Measurements from ENCODE around the gene MAML1.
A peak's percentile ranks its signal among the peaks of the same experiment; 100 is the strongest.

Gene MAML1

DNA sequence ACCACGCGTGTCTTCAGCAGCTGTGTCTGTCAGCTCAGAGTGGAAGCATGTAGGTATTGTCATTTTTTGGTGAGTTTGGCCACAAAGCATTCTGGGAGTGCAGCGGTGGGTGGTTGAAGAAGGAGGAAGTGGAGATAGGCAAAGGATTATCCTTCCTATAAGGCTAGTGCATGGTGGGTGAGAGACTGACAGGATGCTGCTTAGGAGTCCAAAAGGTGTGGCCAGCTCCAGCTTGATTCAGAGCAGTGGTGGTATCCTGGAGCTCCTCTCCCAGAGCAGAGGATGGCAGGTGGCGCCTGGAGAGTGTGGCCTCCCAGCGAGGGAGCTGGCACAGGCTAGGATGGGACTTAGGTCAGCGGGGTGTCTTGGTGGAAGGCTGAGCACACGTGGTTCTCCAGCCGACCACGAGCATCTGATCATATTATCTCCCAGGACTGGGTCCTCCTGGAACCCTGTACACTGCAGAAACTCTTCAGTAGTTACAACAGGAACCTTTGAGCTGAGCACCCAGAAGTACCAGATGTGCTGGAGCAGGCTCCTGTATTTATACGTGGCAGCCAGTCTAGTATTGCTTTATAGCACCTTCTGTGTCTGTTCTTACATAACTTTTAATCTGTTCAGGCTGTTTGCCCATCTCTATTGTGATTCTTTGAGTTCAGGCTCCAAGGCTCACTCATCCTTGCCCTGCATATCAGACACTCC lies 29.6 kb downstream of the MAML1 start:
- no peak for DNase-seq (ENCODE audit: low read depth)
- Histone ChIP-seq H3K36me3 (ENCODE audit: control insufficient read depth, insufficient read depth, low read length, severe bottlenecking) (peaks cover 12% of the 10 kb centered on the region), H3K9ac (ENCODE audit: low read length) (peak overlapping the region; percentile 59), H3K4me3 (ENCODE audit: low read length) (no peak overlapping the region), H3K9me3 (ENCODE audit: control insufficient read depth, low read length) (no peaks in the 10 kb centered on the region), H3K4me1 (ENCODE audit: control insufficient read depth, insufficient read depth, low read length) (peaks cover 71% of the 10 kb centered on the region), H3K27me3 (replicated peaks; ENCODE audit: control insufficient read depth, insufficient read depth, low read length) (no peaks in the 10 kb centered on the region)

DNA sequence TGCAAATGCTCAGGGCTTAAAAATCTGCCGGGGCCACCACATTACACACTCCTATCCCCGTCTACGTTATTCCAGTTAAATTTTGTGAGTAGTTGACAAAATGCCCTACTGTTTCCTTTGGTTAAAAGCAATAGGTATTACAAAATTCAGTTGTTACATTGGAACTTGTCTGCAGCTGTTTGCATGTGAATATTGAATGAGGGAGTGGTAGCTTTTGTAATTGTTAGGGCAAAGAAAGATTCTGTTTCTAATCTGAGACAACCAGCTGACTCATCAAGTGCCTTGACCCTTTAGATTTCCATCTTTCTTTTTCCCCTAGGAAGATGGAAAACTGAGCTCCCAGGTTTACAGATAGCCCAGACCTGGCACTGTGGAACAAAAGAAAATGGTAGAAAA lies 30.2 kb downstream of the MAML1 start:
- H3K4me1 ChIP-seq (ENCODE audit: control insufficient read depth, insufficient read depth, low read length) = peaks cover 69% of the 10 kb centered on the region

DNA sequence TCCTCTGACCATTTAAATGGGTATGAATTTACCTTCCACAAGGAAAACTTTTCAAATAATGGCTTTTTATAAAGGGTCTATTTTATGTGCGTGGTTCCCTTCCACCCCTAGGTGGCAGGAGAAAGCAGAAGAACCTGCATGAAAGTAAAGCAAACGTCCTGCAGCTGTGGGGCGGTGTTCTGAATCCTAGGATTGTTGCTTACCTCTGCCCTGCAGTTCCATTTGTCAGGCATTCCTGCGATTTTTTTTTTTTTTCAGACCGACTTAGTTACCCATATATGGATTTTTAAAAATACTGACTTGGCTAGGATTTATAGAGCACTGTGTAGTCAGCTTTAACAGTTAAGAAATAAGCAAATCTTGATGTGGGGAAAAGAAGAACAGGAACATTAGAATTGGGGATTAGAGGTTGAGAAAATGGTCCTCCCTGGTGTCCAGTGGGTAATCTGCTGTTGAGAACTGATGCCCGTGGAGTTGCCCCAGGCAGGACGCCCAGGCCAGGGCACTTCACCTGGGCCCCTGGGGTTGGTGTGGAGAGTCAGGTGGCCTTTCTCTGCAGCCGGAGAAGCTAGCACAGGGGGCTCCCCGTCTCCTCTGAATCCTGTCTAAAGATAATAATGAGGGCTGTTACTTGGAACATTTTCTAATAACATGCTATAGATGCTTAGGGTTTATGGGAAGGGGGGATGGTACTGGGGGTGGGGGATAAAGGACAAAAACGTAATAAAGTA lies 30.8 kb downstream of the MAML1 start:
- Histone ChIP-seq H3K27me3 (replicated peaks; ENCODE audit: control insufficient read depth, insufficient read depth, low read length) (no peaks in the 10 kb centered on the region), H3K36me3 (ENCODE audit: control insufficient read depth, insufficient read depth, low read length, severe bottlenecking) (peaks cover 14% of the 10 kb centered on the region), H3K4me1 (ENCODE audit: control insufficient read depth, insufficient read depth, low read length) (peaks cover 65% of the 10 kb centered on the region), H3K9me3 (ENCODE audit: control insufficient read depth, low read length) (no peaks in the 10 kb centered on the region), H3K9ac (ENCODE audit: low read length) (peak overlapping the region; percentile 66), H3K4me3 (ENCODE audit: low read length) (no peak overlapping the region)
- DNase-seq (ENCODE audit: low read depth) = peak; percentile 89

More for the DNA sequence above, 30.2 kb downstream of the MAML1 start:
- Histone ChIP-seq H3K36me3 (ENCODE audit: control insufficient read depth, insufficient read depth, low read length, severe bottlenecking) (peaks cover 12% of the 10 kb centered on the region), H3K4me3 (ENCODE audit: low read length) (no peak overlapping the region), H3K9me3 (ENCODE audit: control insufficient read depth, low read length) (no peaks in the 10 kb centered on the region), H3K27me3 (replicated peaks; ENCODE audit: control insufficient read depth, insufficient read depth, low read length) (no peaks in the 10 kb centered on the region), H3K9ac (ENCODE audit: low read length) (peak overlapping the region; percentile 59)
- DNase-seq (ENCODE audit: low read depth) = peak; percentile 79

DNA sequence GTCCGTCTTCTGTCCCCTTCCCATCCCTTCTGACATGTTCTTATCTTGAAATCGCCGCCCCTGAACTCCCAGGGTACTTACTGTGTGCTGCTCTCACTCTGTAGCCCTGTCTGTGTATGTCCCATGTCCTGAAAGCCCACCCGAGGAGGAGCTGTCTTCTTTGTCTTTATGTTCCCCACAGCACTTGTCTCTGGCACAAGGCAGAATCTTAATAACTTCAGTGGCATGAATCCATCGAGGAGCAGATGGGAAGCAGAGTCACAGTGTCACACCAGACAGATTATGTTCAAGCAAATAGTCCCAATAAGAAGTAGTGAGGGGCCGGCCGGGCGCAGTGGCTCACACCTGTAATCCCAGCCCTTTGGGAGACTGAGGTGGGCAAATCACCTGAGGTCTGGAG lies 31.4 kb downstream of the MAML1 start:
- H3K36me3 ChIP-seq (ENCODE audit: control insufficient read depth, insufficient read depth, low read length, severe bottlenecking) = peaks cover 21% of the 10 kb centered on the region
- H3K4me1 ChIP-seq (ENCODE audit: control insufficient read depth, insufficient read depth, low read length) = peaks cover 65% of the 10 kb centered on the region
- H3K4me3 ChIP-seq (ENCODE audit: low read length) = no peak overlapping the region

DNA sequence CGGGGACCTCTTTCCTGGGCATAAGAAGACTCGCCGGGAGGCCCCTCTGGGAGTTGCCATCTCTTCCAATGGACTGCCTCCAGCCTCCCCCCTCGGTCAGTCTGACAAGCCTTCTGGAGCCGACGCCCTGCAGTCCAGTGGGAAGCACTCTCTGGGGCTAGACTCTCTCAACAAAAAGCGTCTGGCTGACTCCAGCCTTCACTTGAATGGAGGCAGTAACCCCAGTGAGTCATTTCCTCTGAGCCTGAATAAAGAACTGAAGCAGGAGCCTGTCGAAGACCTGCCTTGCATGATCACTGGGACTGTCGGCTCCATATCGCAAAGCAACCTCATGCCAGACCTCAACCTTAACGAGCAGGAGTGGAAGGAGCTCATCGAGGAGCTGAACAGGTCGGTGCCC lies 32.8 kb downstream of the MAML1 start:
- peak overlapping the region; percentile 55 for H3K9ac ChIP-seq (ENCODE audit: low read length)
- peaks cover 32% of the 10 kb centered on the region for H3K36me3 ChIP-seq (ENCODE audit: control insufficient read depth, insufficient read depth, low read length, severe bottlenecking)
- peak overlapping the region; percentile 51 for H3K4me3 ChIP-seq (ENCODE audit: low read length)
- peak; percentile 78 for DNase-seq (ENCODE audit: low read depth)
- peaks cover 57% of the 10 kb centered on the region for H3K4me1 ChIP-seq (ENCODE audit: control insufficient read depth, insufficient read depth, low read length)
- no peaks in the 10 kb centered on the region for H3K9me3 ChIP-seq (ENCODE audit: control insufficient read depth, low read length)
- H3K27me3 ChIP-seq (replicated peaks; ENCODE audit: control insufficient read depth, insufficient read depth, low read length) = no peaks in the 10 kb centered on the region

More for the DNA sequence above, 31.4 kb downstream of the MAML1 start:
- Histone ChIP-seq H3K27me3 (replicated peaks; ENCODE audit: control insufficient read depth, insufficient read depth, low read length) (no peaks in the 10 kb centered on the region), H3K9me3 (ENCODE audit: control insufficient read depth, low read length) (no peaks in the 10 kb centered on the region), H3K9ac (ENCODE audit: low read length) (peak overlapping the region; percentile 66)
- DNase-seq (ENCODE audit: low read depth) = peak; percentile 7

GRCh38 chr5:179766021-179766725 lies 33.6 kb downstream of the MAML1 start:
- H3K4me3 ChIP-seq (ENCODE audit: low read length) = no peak overlapping the region
- peaks cover 39% of the 10 kb centered on the region for H3K36me3 ChIP-seq (ENCODE audit: control insufficient read depth, insufficient read depth, low read length, severe bottlenecking)
- peak overlapping the region; percentile 55 for H3K9ac ChIP-seq (ENCODE audit: low read length)
- peaks cover 57% of the 10 kb centered on the region for H3K4me1 ChIP-seq (ENCODE audit: control insufficient read depth, insufficient read depth, low read length)
- H3K9me3 ChIP-seq (ENCODE audit: control insufficient read depth, low read length) = no peaks in the 10 kb centered on the region
- H3K27me3 ChIP-seq (replicated peaks; ENCODE audit: control insufficient read depth, insufficient read depth, low read length) = no peaks in the 10 kb centered on the region
- DNase-seq (ENCODE audit: low read depth) = peak; percentile 70

- Histone ChIP-seq H3K27me3 (replicated peaks; ENCODE audit: control insufficient read depth, insufficient read depth, low read length) (no peaks in the 10 kb centered on the region), H3K4me1 (ENCODE audit: control insufficient read depth, insufficient read depth, low read length) (peaks cover 54% of the 10 kb centered on the region), H3K36me3 (ENCODE audit: control insufficient read depth, insufficient read depth, low read length, severe bottlenecking) (peaks cover 47% of the 10 kb centered on the region), H3K9me3 (ENCODE audit: control insufficient read depth, low read length) (no peaks in the 10 kb centered on the region), H3K4me3 (ENCODE audit: low read length) (no peak overlapping the region), H3K9ac (ENCODE audit: low read length) (peak overlapping the region; percentile 55)
- no peak for DNase-seq (ENCODE audit: low read depth)
These were observed 34.3 kb downstream of the MAML1 start for GRCh38 chr5:179766726-179767455.

GRCh38 chr5:179767496-179768100 lies 35.0 kb downstream of the MAML1 start:
- no peaks in the 10 kb centered on the region for H3K27me3 ChIP-seq (replicated peaks; ENCODE audit: control insufficient read depth, insufficient read depth, low read length)
- peaks cover 53% of the 10 kb centered on the region for H3K36me3 ChIP-seq (ENCODE audit: control insufficient read depth, insufficient read depth, low read length, severe bottlenecking)
- H3K4me1 ChIP-seq (ENCODE audit: control insufficient read depth, insufficient read depth, low read length) = peaks cover 47% of the 10 kb centered on the region
- H3K9me3 ChIP-seq (ENCODE audit: control insufficient read depth, low read length) = no peaks in the 10 kb centered on the region
- no peak overlapping the region for H3K4me3 ChIP-seq (ENCODE audit: low read length)
- no peak for DNase-seq (ENCODE audit: low read depth)
- H3K9ac ChIP-seq (ENCODE audit: low read length) = no peak overlapping the region

GRCh38 chr5:179768326-179769085 lies 35.9 kb downstream of the MAML1 start:
- DNase-seq (ENCODE audit: low read depth) = no peak
- Histone ChIP-seq H3K4me3 (ENCODE audit: low read length) (no peak overlapping the region), H3K9me3 (ENCODE audit: control insufficient read depth, low read length) (no peaks in the 10 kb centered on the region), H3K4me1 (ENCODE audit: control insufficient read depth, insufficient read depth, low read length) (peaks cover 37% of the 10 kb centered on the region), H3K27me3 (replicated peaks; ENCODE audit: control insufficient read depth, insufficient read depth, low read length) (no peaks in the 10 kb centered on the region), H3K36me3 (ENCODE audit: control insufficient read depth, insufficient read depth, low read length, severe bottlenecking) (peaks cover 61% of the 10 kb centered on the region), H3K9ac (ENCODE audit: low read length) (no peak overlapping the region)

DNA sequence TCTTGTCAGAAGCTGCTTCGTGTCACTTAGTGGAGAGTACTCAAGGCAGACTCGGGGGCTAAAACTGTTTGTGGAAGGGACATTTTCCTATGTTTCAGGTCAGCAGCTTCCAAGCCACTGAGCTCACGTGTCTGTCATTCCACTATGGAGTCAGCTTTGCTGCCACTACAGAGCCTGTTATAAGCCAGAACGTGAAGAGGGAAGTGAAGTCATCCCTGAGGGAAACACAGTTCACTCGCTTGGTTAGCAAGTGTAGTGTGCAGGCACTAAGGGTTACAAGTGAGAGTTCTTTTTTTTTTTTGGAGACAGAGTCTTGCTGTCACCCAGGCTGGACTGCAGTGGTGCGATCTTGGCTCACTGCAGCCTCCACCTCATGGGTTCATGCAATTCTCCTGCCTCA lies 36.6 kb downstream of the MAML1 start:
- Histone ChIP-seq H3K9me3 (ENCODE audit: control insufficient read depth, low read length) (no peaks in the 10 kb centered on the region), H3K36me3 (ENCODE audit: control insufficient read depth, insufficient read depth, low read length, severe bottlenecking) (peaks cover 69% of the 10 kb centered on the region), H3K4me3 (ENCODE audit: low read length) (no peak overlapping the region), H3K27me3 (replicated peaks; ENCODE audit: control insufficient read depth, insufficient read depth, low read length) (no peaks in the 10 kb centered on the region), H3K4me1 (ENCODE audit: control insufficient read depth, insufficient read depth, low read length) (peaks cover 30% of the 10 kb centered on the region), H3K9ac (ENCODE audit: low read length) (no peak overlapping the region)
- DNase-seq (ENCODE audit: low read depth) = no peak

Data from adipocyte (in vitro differentiated cells).